Activated T-cell treated with anti-CD3 and anti-CD28 coated beads, Interleukin-2, amount 50 U/mL, for 48 hours (primary cell): ENCODE data around the gene TMEM170B.

ENCODE experiments used
- DNase-seq, 2 experiments: peaks; one replicate each; pipeline ENCODE4 v3.0.0-alpha.2; 2020

Gene TMEM170B

DNA sequence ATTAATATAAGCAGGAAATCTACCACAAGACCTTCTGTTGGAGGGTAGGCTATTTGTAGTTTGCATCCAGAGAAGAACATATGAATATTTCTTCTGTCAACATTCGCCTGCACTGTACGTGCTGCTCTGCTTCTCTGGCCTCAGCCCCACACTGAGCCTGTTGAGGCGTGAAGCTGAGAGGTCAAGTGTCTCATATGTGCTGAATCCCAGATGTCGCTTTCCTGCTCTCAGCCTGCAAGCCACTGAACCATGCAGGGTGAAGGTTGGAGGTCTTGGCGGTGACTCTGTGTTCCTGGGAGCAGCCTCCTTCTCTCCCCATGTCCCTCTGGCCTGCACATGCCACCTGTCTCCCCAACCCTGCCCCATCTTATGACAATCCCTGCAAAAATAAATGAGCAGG is 83.6 kb downstream of the TMEM170B start:
- no peak for DNase-seq

DNA sequence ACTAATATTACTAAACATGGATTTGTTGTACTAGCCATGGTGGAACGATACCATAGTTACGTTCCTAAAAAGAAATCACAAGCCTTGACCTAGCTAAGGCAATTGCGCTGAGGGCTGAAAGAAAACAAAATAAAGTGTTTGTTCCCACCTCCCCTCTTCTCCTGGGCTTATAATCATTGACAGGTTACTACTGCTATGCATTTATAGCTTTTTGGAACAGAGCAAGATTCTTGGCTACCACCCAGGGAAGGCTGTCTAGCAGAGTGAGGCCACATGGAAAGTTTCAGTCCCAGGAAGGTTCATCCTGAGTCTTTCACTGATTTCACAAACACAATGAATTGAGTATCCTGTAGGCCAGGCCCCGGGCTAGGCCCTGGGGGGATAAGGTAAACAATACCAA is 84.6 kb downstream of the TMEM170B start:
- no peak for DNase-seq

DNA sequence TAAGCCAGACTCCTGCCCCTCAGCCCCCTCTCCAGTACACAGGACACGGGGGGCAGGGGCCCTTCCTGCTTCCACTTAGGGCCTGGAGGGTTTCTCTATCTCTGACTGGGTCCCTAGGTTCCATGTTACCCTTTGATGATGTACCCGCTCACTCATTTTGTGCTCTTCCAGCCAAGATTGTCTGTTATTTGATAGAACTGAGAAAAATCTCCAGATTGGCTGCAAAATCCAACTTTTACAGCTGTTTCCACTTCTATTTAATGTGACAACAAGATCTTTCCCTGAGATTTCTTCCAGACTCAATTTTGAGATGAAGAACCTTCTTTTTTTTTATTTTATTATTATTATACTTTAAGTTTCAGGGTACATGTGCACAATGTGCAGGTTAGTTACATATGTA is 85.7 kb downstream of the TMEM170B start:
- no peak for DNase-seq

DNA sequence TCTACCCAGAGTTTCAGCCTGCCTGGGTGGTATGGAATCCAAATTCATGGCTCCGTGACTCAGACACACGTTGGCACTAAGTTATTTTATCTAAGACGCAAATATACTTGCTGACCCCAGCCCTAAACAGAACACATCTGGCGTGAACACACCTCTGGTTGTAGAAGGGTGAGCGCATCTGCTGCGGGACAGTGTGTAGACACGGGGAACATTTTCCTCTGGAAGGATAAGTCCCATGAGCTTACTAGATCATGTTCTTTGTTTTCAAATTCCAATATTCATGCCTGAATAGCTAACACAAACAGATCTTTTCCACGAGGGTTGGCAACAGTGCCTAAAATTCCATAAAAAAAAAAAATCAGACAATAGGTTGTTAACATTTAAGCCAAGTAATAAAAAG is 87.8 kb downstream of the TMEM170B start:
- DNase-seq: no peak

DNA sequence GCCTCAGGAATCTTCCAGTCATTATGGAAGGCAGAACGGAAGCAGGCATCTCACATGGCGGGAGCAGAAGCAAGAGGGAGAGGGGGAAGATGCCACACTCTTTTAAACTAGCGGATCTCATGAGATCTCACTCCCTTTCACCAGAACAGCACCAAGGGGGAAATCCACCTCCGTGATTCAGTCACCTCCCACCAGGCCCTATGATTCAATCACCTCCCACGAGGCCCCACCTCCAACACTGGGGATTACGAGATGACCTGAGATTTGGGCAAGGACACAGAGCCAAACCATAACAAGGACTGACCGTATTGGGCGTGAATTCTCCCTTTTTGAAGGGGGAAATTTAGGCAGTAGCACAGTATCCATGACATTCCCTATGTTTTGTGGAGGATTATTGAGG is 88.8 kb downstream of the TMEM170B start:
- DNase-seq: no peak

DNA sequence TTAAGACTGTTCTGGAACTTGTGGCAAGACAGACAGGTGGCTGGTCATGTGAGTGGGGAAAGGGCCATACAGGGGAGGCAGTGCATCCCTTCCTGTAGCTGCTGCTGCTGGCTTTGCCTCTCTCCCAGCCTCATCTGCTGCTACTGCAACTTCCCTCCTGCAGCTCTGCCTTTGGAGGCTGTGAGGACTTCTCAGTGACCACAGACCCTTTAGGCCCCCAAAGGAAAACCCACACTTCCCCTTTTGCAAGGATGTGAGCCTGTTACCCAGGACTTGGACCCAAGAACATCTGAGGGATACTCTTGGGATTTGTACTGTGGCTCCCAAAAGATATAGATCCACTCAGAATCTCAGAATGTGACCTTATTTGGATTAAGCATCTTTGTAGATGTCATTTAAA is 91.0 kb downstream of the TMEM170B start:
- no peak for DNase-seq

DNA sequence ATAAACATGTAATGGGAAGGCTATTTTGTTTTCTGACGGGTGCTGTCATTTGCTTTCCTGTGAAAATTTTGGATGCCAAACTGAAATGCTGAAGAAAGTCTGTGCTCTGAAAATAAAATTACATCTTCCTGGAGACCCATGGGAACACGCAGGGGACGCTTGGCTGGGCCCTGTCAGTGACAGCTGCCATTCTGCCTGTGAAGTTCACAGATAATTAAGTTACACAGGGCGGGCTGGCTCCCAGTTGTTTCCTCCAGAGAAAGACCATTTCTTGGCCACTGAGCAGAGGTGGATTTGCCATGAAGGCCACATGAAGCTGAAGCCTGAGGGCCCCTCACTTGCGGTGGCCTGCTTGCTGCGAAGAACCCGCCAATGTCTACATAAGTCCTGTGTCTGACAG is 93.5 kb downstream of the TMEM170B start:
- DNase-seq: no peak

DNA sequence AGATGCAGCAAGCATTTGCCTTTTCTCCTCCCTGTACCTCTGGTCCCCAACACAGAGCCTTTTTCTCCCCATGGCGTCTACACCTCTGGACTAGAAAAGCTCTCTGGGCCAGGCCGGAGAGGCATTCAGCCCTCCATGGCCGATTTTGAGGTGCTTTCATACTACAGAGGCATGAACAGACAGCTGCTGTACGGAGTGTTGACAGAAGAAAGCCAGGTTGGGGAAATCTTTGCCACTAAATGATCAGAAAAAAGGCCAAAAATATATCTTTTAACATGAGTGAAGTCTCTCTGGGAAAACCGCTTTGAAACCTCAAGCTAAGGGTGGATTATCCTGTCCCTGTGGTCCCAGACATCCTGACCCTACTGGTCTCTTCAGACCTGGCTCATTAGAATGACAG is 94.0 kb downstream of the TMEM170B start:
- DNase-seq: no peak

DNA sequence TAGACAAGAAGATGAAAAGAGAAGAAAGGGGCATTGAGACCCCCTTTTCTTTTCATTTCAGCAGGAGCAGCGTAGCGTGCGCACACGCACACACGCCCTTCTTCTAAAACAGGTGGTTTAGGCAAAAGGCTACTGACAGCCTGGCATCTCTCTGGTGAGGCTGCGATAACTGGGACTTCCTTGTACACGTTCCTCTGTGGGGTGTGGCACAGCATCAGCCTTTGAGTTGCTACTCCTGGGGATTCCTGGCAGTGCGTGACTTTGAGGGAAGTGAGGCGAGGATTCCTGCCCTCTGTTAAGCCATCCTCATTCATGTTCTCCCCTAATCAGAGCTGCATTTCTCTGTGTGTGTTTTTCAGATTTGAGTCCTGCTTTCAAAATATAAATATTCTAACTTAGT is 94.7 kb downstream of the TMEM170B start:
- no peak for DNase-seq

DNA sequence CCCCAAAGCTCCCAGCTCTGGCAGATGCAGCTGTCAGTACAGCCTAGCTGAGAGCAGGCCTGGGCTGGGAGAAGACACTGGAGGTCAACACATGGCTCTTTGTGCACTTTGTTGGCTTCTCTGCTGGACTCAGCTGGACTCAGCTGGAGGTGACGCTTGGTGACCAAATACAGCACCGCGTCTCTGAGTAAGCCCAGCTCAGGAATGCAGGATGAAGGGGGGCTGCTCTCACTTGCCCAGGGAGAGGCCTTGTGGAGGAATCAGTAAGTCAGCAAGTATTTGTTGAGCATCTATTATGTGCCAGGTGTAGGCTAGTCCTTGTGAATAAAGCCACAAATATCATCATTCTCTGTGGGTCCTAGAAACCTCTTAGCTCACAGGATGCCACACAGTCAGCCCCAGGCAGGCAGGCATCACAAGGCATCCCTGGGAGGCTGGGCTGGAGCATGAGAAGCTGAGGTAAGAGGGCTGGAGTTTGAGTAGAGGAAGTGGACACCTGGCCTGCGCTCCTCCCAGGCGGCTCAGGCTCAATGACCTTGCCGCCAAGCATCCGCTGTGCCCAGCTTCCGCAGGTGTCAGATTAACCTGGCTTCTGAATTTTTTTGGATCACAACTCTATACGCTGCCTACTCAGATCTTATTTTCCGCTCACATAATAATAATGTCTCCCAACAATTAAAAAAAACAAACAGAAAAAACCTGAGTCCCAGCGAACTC is 95.4 kb downstream of the TMEM170B start:
- no peak for DNase-seq
